ENCODE data around the gene SPATA18. TPM values are rescaled to one million over a fixed set of nuclear protein-coding genes. Genes with fewer than 3 reads are reported as not detected.

SPATA18 gene
- total and polyA plus RNA-seq, 7 experiments from 2014 or later: 0.34 TPM; not detected in 6

- Mint-ChIP-seq H3K4me1 (no peaks in the 10 kb centered on the region), H3K27me3 (peaks cover 0 to 6% (median 0%) of the 10 kb centered on the region in 5 donors), H3K27ac (no peak overlapping the region), H3K4me3 (no peak overlapping the region), H3K36me3 (no peaks in the 10 kb centered on the region), H3K9me3 (peaks cover 0 to 1% (median 0%) of the 10 kb centered on the region in 11 donors)
- Histone ChIP-seq H3K27ac (ENCODE audit: low read depth, low read length) (no peak overlapping the region), H3K4me1 (ENCODE audit: control insufficient read depth in 2 of 2, insufficient read depth in 2 of 2, low read length in 2 of 2) (no peaks in the 10 kb centered on the region), H3K27me3 (ENCODE audit: control insufficient read depth in 2 of 2, insufficient read depth in 2 of 2, low read length in 2 of 2) (no peaks in the 10 kb centered on the region), H3K4me3 (ENCODE audit: low read length) (no peak overlapping the region), H3K36me3 (ENCODE audit: control insufficient read depth in 2 of 3, insufficient read depth in 3 of 3, low read length in 3 of 3) (no peaks in the 10 kb centered on the region), H3K9me3 (ENCODE audit: control insufficient read depth in 2 of 3, low read length in 3 of 3) (no peaks in the 10 kb centered on the region)
- intact Hi-C loops (cut with micrococcal nuclease): no loop called here
- no peak for ATAC-seq
- no peak for DNase-seq
- POLR2A ChIA-PET: no interaction called here
- CTCF ChIA-PET: no interaction called here
Observed at GRCh38 chr4:52102587-52102986, 51.5 kb downstream of the SPATA18 start.

DNA sequence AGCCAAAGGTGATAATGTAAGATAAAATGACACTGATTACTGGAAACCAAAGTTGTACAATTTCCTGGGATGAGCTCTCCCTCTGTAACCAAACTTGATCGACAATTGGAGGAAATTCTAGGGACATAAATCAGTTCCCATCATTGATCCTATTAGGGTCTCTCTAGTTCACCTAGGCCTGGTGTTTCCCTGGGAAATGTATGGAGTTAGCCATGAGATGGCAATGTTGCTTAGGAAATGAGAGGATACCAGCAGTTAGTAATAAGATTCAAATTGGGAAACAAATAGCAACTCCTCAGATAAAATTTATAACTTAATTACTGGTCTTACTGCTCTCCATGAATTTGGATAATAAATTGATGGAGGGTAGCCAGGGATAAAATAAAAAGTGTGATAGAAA lies 52.2 kb downstream of the SPATA18 start:
- Histone ChIP-seq H3K27me3 (ENCODE audit: control insufficient read depth in 2 of 2, insufficient read depth in 2 of 2, low read length in 2 of 2) (no peaks in the 10 kb centered on the region), H3K36me3 (ENCODE audit: control insufficient read depth in 2 of 3, insufficient read depth in 3 of 3, low read length in 3 of 3) (no peaks in the 10 kb centered on the region), H3K27ac (ENCODE audit: low read depth, low read length) (no peak overlapping the region), H3K9me3 (ENCODE audit: control insufficient read depth in 2 of 3, low read length in 3 of 3) (no peaks in the 10 kb centered on the region), H3K4me1 (ENCODE audit: control insufficient read depth in 2 of 2, insufficient read depth in 2 of 2, low read length in 2 of 2) (no peaks in the 10 kb centered on the region), H3K4me3 (ENCODE audit: low read length) (no peak overlapping the region)
- ATAC-seq (no peak), DNase-seq (no peak)
- Mint-ChIP-seq H3K36me3 (no peaks in the 10 kb centered on the region), H3K4me1 (no peaks in the 10 kb centered on the region), H3K9me3 (peaks cover 0 to 1% (median 0%) of the 10 kb centered on the region in 11 donors), H3K4me3 (no peak overlapping the region), H3K27ac (no peak overlapping the region), H3K27me3 (peaks cover 0 to 4% (median 1%) of the 10 kb centered on the region in 5 donors)
- ChIA-PET CTCF (no interaction called here), POLR2A (no interaction called here)
- intact Hi-C loops (cut with micrococcal nuclease): no loop called here

- no peaks in the 10 kb centered on the region for H3K36me3 ChIP-seq (ENCODE audit: control insufficient read depth in 2 of 3, insufficient read depth in 3 of 3, low read length in 3 of 3)
- intact Hi-C loops (cut with micrococcal nuclease): no loop called here
- no peaks in the 10 kb centered on the region for H3K27me3 ChIP-seq (ENCODE audit: control insufficient read depth in 2 of 2, insufficient read depth in 2 of 2, low read length in 2 of 2)
- ATAC-seq: no peak
- Mint-ChIP-seq H3K36me3 (no peaks in the 10 kb centered on the region), H3K4me1 (no peaks in the 10 kb centered on the region), H3K9me3 (peaks cover 0 to under 1% (median 0%) of the 10 kb centered on the region in 11 donors), H3K27ac (no peak overlapping the region), H3K27me3 (peaks cover 0 to 6% (median 4%) of the 10 kb centered on the region in 5 donors), H3K4me3 (no peak overlapping the region)
- POLR2A ChIA-PET: no interaction called here
- H3K4me3 ChIP-seq (ENCODE audit: low read length): no peak overlapping the region
- no peak overlapping the region for H3K27ac ChIP-seq (ENCODE audit: low read depth, low read length)
- CTCF ChIA-PET: no interaction called here
- no peaks in the 10 kb centered on the region for H3K4me1 ChIP-seq (ENCODE audit: control insufficient read depth in 2 of 2, insufficient read depth in 2 of 2, low read length in 2 of 2)
- DNase-seq: no peak
- H3K9me3 ChIP-seq (ENCODE audit: control insufficient read depth in 2 of 3, low read length in 3 of 3): no peaks in the 10 kb centered on the region
Observed at GRCh38 chr4:52105276-52105675, 54.2 kb downstream of the SPATA18 start.

- ATAC-seq: no peak
- Mint-ChIP-seq H3K27me3 (peaks cover 0 to 11% (median 4%) of the 10 kb centered on the region in 5 donors), H3K4me1 (no peaks in the 10 kb centered on the region), H3K9me3 (peaks cover 0 to 2% (median 0%) of the 10 kb centered on the region in 11 donors), H3K27ac (no peak overlapping the region), H3K36me3 (no peaks in the 10 kb centered on the region), H3K4me3 (no peak overlapping the region)
- no peak overlapping the region for H3K27ac ChIP-seq (ENCODE audit: low read depth, low read length)
- ChIA-PET CTCF (no interaction called here), POLR2A (no interaction called here)
- H3K36me3 ChIP-seq (ENCODE audit: control insufficient read depth in 2 of 3, insufficient read depth in 3 of 3, low read length in 3 of 3): no peaks in the 10 kb centered on the region
- no peaks in the 10 kb centered on the region for H3K9me3 ChIP-seq (ENCODE audit: control insufficient read depth in 2 of 3, low read length in 3 of 3)
- H3K4me1 ChIP-seq (ENCODE audit: control insufficient read depth in 2 of 2, insufficient read depth in 2 of 2, low read length in 2 of 2): no peaks in the 10 kb centered on the region
- no peaks in the 10 kb centered on the region for H3K27me3 ChIP-seq (ENCODE audit: control insufficient read depth in 2 of 2, insufficient read depth in 2 of 2, low read length in 2 of 2)
- intact Hi-C loops (cut with micrococcal nuclease): no loop called here
- DNase-seq: no peak
- no peak overlapping the region for H3K4me3 ChIP-seq (ENCODE audit: low read length)
Observed at GRCh38 chr4:52106191-52106590, 55.1 kb downstream of the SPATA18 start.

DNA sequence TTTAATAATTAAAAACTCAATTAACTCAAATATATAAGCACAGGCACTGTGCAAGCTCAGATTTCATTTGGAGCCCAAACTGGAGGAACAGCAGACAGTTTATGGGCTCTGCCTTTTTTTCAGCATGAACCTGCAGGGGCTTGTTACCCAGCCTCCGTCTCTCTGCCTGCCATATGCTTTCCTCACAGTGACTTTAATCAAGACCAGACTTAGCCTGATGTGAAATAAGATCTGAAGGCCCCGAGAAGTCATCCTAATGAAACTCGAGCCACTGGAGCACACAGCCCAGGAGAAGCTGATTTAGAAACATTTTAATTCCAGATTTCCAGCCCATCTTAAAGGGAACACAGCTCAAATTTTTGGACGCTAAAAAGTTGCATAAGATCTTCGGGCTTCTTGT lies 55.6 kb downstream of the SPATA18 start:
- intact Hi-C loops (cut with micrococcal nuclease): no loop called here
- Histone ChIP-seq H3K4me3 (ENCODE audit: low read length) (no peak overlapping the region), H3K27ac (ENCODE audit: low read depth, low read length) (no peak overlapping the region), H3K27me3 (ENCODE audit: control insufficient read depth in 2 of 2, insufficient read depth in 2 of 2, low read length in 2 of 2) (no peaks in the 10 kb centered on the region), H3K4me1 (ENCODE audit: control insufficient read depth in 2 of 2, insufficient read depth in 2 of 2, low read length in 2 of 2) (no peaks in the 10 kb centered on the region), H3K9me3 (ENCODE audit: control insufficient read depth in 2 of 3, low read length in 3 of 3) (no peaks in the 10 kb centered on the region), H3K36me3 (ENCODE audit: control insufficient read depth in 2 of 3, insufficient read depth in 3 of 3, low read length in 3 of 3) (no peaks in the 10 kb centered on the region)
- ATAC-seq: no peak
- no peaks in the 10 kb centered on the region for H3K36me3 Mint-ChIP-seq
- CTCF ChIA-PET: no interaction called here
- POLR2A ChIA-PET: no interaction called here
- no peak overlapping the region for H3K4me3 Mint-ChIP-seq
- DNase-seq: no peak
- no peak overlapping the region for H3K27ac Mint-ChIP-seq
- H3K9me3 Mint-ChIP-seq: peaks cover 0 to 2% (median 0%) of the 10 kb centered on the region in 11 donors
- no peaks in the 10 kb centered on the region for H3K4me1 Mint-ChIP-seq
- H3K27me3 Mint-ChIP-seq: peaks cover 0 to 11% (median 0%) of the 10 kb centered on the region in 5 donors

GRCh38 chr4:52107336-52107735 lies 56.2 kb downstream of the SPATA18 start:
- no peaks in the 10 kb centered on the region for H3K4me1 Mint-ChIP-seq
- Histone ChIP-seq H3K27ac (ENCODE audit: low read depth, low read length) (no peak overlapping the region), H3K27me3 (ENCODE audit: control insufficient read depth in 2 of 2, insufficient read depth in 2 of 2, low read length in 2 of 2) (no peaks in the 10 kb centered on the region), H3K4me3 (ENCODE audit: low read length) (no peak overlapping the region), H3K9me3 (ENCODE audit: control insufficient read depth in 2 of 3, low read length in 3 of 3) (no peaks in the 10 kb centered on the region), H3K36me3 (ENCODE audit: control insufficient read depth in 2 of 3, insufficient read depth in 3 of 3, low read length in 3 of 3) (no peaks in the 10 kb centered on the region), H3K4me1 (ENCODE audit: control insufficient read depth in 2 of 2, insufficient read depth in 2 of 2, low read length in 2 of 2) (no peaks in the 10 kb centered on the region)
- no peaks in the 10 kb centered on the region for H3K36me3 Mint-ChIP-seq
- ChIA-PET POLR2A (no interaction called here), CTCF (no interaction called here)
- H3K4me3 Mint-ChIP-seq: no peak overlapping the region
- DNase-seq: no peak
- no peak overlapping the region for H3K27ac Mint-ChIP-seq
- no peak for ATAC-seq
- H3K9me3 Mint-ChIP-seq: peaks cover 0 to 2% (median 0%) of the 10 kb centered on the region in 11 donors
- intact Hi-C loops (cut with micrococcal nuclease): no loop called here
- peaks cover 0 to 11% (median 0%) of the 10 kb centered on the region in 5 donors for H3K27me3 Mint-ChIP-seq

- intact Hi-C loops (cut with micrococcal nuclease): no loop called here
- ChIA-PET POLR2A (no interaction called here), CTCF (no interaction called here)
- Mint-ChIP-seq H3K9me3 (peaks cover 0 to 2% (median 0%) of the 10 kb centered on the region in 11 donors), H3K27ac (no peak overlapping the region), H3K4me1 (no peaks in the 10 kb centered on the region), H3K4me3 (no peak overlapping the region), H3K36me3 (no peaks in the 10 kb centered on the region), H3K27me3 (peaks cover 0 to 11% (median 0%) of the 10 kb centered on the region in 5 donors)
- no peaks in the 10 kb centered on the region for H3K9me3 ChIP-seq (ENCODE audit: control insufficient read depth in 2 of 3, low read length in 3 of 3)
- no peak overlapping the region for H3K27ac ChIP-seq (ENCODE audit: low read depth, low read length)
- no peaks in the 10 kb centered on the region for H3K4me1 ChIP-seq (ENCODE audit: control insufficient read depth in 2 of 2, insufficient read depth in 2 of 2, low read length in 2 of 2)
- DNase-seq (no peak), ATAC-seq (no peak)
- no peaks in the 10 kb centered on the region for H3K36me3 ChIP-seq (ENCODE audit: control insufficient read depth in 2 of 3, insufficient read depth in 3 of 3, low read length in 3 of 3)
- H3K4me3 ChIP-seq (ENCODE audit: low read length): no peak overlapping the region
- H3K27me3 ChIP-seq (ENCODE audit: control insufficient read depth in 2 of 2, insufficient read depth in 2 of 2, low read length in 2 of 2): no peaks in the 10 kb centered on the region
Observed at GRCh38 chr4:52107745-52108144, 56.6 kb downstream of the SPATA18 start.
